DLD1 (cell line): ENCODE measurements around the gene SSTR3.
"Not testable (repeated sequence)": the region's sequence is repeated elsewhere in the genome, so short reads cannot be mapped to it uniquely, and the experiment has no call there.

Experiments used
- in situ Hi-C: cut with HindIII; loops from 2 replicates; pipeline ENCODE4 v1.10.0; 2017; ENCODE audit warnings: low sequenced_read_pairs

The SSTR3 gene

DNA sequence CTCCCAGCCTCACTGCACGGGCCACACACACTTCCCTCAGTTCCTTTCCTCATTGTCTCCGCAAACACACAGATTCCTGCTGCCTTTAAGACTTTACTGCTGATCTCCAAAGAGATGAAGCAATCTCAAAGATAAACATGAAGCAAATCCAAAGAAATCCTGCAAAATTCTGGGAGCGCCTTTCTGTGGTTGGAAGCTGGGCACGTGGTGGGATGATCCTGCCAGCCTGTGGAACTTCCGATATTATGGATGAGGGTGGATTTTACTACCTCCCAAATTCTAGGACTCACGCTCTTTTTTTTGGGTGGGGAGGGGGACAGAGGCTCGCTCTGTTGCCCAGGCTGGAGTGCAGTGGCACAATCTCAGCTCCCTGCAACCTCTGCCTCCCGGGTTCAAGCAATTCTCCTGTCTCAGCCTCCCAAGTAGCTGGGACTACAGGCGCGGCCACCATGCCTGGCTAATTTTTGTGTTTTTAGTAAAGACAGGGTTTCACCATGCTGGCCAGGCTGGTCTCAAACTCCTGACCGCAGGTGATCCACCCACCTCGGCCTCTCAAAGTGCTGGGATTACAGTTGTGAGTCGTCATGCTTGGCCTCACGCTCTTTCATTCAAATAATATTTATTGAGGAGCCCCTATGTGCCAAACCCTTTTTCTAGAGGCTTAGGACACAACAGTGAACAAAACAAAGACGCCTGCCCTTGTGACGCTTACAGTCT, 41.4 kb downstream of the SSTR3 start:
- in situ Hi-C loops: not testable (repeated sequence)

DNA sequence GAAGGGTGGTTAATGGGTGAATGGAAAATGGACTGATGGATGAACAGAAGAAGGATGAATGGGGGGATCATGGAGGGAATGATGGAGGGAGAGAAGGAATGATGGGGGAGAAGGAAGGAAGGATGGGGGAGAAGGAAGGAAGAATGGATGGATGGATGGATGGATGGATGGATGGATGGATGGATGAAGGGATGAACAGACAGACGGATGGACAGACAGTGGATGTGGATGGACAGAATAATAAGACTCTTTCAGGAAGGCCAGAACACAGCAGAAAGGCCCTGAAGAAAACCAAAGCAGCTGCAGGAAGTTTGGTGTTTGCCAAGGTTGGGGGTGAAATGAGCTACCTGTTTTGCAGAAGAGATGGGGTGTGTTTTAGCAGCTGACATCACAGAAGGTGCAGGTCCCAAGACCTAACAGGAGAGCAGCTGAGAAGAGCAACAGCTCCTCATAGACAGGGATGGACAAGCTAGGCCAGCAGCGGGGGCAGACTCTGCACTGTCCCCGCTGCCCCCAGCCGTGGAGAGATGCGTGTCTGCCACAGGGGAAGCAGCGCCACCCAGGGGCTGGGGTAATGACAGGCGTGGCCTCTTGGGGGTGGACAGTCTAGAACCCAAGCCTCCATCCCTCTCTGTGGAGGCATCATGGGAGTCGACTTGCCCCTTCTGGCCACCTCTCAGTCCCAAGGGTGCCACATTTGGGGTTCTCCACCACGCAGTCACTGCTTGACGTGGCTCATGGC, 42.2 kb downstream of the SSTR3 start:
- in situ Hi-C loops: no loop called here

DNA sequence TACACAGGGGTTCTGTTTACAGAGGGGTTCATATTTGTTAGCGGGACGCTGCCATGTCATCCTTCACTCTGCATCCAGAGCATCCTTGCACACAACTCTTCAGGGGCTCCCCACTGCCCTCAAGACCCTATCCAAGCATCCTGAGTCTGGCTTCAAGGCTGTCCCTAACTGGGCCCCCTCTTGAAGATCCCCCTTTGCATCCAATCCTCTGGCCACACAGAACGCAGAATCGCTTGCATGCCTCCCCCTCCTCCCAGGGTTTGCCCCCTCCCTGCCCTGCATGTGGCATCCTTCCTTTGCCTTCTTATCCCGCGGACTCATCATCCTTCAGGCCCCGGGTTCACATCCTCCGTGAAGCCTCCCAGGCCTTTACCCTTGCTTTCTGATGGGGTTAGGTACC, 42.9 kb downstream of the SSTR3 start:
- in situ Hi-C loops: no loop called here

GRCh38 chr22:37167981-37168647, 44.2 kb downstream of the SSTR3 start:
- in situ Hi-C loops: no loop called here

- in situ Hi-C loops: no loop called here
Measured at GRCh38 chr22:37167176-37167980, 44.9 kb downstream of the SSTR3 start.

DNA sequence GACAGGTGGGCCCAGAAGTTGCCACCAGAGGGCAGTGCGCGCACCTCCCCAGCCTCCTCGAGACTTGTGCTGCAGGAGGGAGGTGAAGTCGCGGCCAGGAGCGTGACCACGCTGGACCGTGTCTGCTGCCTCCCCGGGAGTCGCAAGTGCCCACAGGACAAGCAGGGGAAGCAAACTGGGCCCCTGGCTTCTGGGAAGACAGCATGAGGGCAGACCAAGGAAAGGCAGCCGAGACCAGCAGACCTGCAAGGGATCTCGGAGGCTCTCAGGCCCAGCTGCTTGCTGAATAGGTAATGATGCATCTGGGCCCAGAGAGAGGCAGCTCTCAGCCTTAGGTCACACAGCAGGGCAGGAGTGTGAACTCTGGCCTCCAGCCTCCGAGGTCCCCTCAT, 45.6 kb downstream of the SSTR3 start:
- in situ Hi-C loops: no loop called here

- in situ Hi-C loops: no loop called here
Measured at GRCh38 chr22:37165940-37166674, 46.2 kb downstream of the SSTR3 start.

DNA sequence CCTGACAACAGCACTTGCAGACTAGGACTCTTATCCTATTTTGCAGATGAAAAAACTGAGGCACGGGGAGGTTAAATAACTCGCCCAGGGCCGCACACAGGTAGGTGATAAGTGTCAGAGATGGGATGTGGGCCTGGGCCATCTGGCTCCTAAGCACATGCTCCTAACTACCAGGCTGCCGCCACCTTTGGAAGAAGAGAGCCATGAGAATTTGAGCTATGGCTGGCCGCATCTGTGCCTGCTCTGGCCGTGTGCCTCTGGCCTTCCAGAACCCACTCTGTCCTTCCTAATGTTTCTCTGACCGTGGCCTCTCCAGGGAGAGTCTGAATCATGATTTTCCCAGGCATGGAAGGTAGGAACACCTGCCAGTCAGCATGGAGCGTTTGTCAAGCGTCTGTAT, 47.2 kb downstream of the SSTR3 start:
- in situ Hi-C loops: no loop called here

DNA sequence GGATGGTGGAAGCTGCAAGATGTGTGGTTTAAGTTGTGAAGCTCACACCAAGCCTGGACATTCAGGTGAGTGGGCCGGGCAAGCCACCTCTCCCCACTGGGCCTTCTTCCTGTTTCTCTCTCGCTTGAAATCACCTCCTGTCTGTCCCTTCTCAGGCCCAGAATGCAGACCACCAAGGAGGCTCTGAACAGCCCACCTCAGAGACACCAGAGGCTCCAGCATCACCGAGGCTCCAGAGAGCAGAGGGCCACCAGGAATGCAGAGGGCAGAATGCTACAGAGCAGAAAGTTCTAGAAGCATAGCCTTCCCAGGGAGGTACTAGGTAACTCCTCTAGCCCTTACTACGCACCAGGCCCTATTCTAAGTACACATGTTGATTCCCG, 47.8 kb downstream of the SSTR3 start:
- in situ Hi-C loops: no loop called here

- in situ Hi-C loops: no loop called here
Measured at GRCh38 chr22:37163575-37164504, 48.4 kb downstream of the SSTR3 start.

- in situ Hi-C loops: no loop called here
Measured at GRCh38 chr22:37163096-37163489, 49.2 kb downstream of the SSTR3 start.

DNA sequence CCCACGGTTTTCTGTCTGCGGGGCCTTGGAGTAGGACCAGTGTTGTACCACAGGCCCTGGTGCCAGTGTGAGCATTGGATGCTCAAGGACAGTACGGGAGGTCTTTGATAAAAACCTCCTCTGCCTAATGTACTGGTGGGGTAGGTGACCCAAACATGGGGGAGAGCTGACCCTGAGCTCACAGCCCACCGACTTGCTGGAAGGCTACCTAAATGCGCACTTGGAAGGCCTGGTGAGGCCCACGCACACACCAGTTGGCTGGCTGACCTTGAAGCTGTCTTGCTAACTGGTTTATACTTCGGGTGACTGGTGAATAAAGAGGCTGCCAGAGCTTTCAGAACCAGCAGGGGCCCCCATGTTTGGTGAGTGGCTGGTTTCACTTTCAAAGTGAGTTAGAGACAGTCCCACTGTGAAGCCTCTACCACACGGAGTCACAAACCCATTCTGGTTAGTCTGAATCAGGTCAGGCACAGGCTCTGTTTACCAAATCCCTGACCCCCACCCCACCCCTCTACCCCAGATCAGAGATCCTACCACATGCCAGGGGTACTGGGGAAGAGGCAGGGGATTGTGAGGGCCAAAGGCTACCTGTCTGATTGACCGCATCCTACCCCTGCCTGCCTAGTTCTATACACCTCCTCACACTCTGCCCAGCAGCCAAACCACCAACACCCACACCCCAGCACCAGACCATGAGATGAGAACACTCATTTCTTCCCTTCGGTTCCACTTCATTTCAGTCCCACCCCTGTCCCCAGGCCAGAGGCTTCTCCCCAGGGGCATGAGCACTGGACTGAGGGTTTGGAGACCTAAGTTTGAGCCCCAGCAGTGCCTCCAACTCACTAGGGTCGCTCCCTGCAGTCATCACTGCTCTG, 49.8 kb downstream of the SSTR3 start:
- in situ Hi-C loops: no loop called here

DNA sequence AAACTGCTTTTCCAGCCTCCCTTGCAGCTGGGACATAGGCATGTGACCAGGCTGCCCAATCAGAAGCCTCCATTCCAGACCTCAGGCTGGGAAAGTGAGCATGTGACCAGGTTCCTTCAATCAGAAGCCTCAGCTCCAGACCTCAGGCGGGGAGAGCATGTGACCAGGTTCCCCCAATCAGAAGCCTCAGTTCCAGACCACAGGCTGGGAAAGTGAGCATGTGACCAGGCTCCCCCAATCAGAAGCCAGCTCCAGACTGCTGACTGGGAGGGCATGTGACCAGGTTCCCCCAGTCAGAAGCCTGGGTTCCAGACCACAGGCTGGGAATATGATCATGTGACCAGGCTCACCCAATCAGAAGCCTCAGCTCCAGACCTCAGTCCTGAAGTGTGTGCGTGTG, 50.8 kb downstream of the SSTR3 start:
- in situ Hi-C loops: no loop called here

DNA sequence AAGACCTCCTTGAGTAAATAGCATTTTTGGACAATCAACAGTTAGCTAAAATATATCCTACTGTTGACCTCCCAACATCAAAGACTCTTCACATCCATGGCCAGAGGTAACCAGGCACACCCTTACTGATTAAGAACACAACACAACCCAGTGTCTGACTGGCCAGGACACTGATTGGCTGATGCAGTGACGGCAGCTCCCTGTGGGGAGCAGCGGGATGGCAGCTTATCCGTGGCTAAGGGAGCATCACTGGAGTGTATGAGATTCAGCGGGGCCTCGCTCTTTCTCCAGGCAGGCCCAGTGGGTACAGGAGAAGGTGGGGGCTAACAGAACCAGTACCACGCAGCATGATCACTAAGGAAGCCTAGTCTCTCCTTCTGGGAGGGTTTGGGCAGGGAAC, 52.2 kb downstream of the SSTR3 start:
- in situ Hi-C loops: no loop called here

DNA sequence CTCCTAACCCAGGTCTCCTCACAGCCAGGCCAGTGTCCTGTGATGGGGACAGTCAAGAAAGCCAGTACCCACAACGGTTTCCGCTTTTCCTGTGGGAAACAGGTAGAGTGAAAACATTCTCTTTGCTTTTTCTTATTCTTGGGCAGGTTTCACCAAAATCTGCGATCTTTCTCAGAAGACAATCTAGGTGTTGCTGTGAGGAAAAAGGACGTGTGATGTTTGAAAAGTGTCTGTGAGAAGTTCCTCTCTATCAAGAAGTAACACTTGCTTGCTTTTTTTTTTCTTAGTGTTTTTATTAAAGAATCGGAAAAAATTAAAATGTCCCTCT, 53.4 kb downstream of the SSTR3 start:
- in situ Hi-C loops: no loop called here

DNA sequence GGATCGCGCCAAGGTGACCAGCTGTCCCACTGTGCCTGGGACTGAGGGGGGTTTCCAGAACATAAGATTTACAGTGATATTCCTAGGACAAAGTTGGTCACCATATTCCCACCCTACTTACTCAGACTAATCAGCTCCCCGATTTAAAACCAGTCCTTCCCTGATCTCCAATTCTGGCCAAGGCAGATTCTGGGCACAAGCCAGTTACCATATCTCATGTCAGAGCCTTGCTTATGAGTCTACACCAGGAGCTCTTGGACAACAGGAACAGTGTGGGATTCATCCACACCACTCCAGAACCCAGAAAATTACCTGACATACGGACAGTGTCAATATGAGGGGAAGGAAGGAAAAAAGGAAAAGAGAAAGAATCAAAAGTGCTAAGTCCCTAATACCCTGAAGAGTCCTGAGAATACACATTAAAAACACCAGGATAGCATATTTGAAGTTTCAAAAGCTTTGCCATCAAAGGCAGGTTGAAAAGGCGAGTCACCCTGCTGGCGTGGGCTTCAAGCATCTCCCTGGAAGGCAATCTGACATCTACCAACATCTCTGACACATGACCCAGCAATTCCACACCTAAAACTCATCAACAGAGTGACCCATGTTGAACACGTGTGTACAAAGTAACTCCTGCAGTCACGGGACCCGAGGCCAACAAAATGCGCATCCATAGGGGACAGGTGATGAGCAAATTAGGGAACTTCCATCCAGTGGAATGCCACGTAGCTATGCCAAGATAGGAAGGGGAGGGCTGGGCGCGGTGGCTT, 54.6 kb downstream of the SSTR3 start:
- in situ Hi-C loops: no loop called here

- in situ Hi-C loops: no loop called here
Measured at GRCh38 chr22:37156686-37157435, 55.4 kb downstream of the SSTR3 start.
